GM10847 (cell line): Measurements from ENCODE around the gene PCSK4.

Source experiments
- POLR2A ChIP-seq: IDR thresholded peaks from 2 replicates; pipeline ENCODE4 v1.6.1; 2011; ENCODE audit not compliant: insufficient read length; ENCODE audit errors: extremely low read depth

The PCSK4 gene

DNA sequence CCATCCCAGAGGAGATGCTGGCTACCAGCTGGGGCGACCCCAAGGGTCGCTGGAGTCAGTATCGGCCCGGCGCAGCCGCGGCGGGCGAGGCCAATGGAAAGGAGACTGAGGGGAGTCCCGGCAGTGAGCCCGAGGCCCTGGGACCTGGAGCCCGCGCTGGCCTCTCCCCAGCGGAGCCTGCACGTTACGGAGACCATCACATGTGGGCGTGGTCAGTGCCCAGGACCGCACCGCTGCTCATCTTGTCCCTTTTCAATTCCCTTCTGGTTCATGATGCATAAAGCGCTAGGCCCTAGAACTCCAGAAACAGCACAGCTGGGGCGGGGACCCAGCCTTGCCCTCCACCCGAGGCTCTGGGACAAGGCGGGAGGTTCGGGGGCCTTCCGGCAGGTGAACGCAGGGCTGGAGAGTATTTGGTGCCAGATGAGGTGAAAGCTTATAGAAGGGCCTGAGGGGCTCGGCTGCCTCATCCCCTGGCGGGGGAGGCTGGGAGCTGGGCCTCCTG is 19.1 kb downstream of the PCSK4 start:
- no peak for TF ChIP-seq POLR2A

DNA sequence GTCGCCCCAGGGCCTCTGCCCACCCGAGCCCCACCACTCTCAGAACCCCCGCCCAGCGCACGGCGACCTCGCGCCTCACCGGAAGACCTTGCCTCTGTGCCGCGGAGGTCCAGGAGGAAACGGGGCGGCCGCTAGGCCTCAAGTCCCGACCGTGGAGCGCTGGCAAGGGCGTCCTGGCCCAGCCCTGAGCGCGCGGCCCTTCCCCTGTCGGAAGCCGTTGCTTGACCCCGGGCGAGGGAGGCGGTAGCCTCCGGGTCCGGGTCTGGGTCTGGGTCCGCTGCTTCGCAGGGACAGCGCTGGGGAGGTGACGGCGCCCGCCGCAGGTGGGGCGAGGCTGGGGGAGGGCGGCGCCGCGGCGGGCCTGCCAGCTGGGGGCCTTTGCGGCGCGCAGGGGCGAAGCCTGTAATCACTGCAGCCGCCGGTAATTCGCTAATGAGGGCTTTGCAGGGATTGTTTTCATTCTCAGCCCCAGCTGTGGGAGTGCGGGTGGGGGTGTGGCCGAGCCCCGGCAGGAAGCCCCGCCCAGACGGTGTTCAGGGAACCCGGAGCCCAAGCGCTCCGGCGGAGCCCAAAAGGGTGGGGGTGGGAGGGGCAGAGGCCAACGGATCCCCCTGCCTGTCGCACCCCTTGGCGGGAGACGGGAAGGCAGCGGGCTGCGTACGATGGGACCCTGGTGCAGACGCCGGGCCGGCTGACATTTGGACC is 19.7 kb downstream of the PCSK4 start:
- TF ChIP-seq POLR2A, result no peak

DNA sequence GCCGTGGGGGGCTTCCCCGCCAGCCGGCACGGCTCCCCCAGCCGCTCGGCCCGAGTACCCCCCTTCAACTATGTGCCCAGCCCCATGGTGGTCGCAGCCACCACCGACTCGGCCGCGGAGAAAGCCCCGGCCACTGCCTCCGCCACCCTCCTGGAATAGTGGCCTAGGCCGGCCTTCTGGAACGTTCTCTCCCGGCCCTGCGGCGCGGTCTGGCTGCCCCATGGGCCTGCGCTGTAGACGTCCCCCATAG is 20.2 kb downstream of the PCSK4 start:
- no peak for TF ChIP-seq POLR2A

DNA sequence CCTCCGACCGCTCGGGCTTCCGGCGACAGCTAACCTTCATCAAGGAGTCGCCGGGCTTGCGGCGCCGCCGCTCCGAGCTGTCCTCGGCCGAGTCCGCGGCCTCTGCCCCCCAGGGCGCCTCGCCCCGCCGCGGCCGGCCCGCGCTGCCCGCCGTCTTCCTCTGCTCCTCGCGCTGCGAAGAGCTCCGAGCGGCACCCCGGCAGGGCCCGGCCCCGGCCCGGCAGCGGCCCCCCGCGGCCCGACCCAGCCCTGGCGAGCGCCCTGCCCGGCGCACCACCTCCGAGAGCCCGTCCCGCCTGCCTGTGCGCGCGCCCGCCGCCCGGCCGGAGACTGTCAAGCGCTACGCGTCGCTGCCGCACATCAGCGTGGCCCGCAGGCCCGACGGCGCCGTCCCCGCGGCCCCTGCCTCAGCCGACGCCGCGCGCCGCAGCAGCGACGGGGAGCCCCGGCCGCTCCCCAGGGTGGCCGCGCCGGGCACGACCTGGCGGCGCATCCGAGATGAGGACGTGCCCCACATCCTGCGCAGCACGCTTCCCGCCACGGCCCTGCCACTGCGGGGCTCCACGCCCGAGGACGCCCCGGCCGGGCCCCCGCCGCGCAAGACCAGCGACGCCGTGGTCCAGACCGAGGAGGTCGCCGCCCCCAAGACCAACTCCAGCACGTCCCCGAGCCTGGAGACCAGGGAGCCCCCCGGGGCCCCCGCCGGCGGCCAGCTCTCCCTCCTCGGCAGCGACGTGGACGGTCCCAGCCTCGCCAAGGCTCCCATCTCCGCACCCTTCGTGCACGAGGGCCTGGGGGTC is 20.7 kb downstream of the PCSK4 start:
- TF ChIP-seq POLR2A, result no peak

DNA sequence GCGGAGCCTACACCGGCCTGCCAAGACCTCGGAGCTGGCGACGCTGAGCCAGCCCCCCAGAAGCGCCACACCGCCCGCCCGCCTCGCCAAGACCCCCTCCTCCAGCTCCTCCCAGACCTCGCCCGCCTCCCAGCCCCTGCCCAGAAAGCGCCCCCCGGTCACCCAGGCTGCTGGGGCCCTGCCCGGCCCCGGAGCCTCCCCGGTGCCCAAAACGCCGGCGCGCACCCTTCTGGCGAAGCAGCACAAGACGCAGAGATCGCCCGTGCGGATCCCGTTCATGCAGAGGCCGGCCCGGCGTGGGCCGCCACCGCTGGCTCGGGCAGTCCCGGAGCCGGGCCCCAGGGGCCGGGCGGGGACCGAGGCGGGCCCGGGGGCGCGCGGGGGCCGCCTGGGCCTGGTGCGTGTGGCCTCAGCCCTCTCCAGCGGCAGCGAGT is 21.3 kb downstream of the PCSK4 start:
- no peak for TF ChIP-seq POLR2A

DNA sequence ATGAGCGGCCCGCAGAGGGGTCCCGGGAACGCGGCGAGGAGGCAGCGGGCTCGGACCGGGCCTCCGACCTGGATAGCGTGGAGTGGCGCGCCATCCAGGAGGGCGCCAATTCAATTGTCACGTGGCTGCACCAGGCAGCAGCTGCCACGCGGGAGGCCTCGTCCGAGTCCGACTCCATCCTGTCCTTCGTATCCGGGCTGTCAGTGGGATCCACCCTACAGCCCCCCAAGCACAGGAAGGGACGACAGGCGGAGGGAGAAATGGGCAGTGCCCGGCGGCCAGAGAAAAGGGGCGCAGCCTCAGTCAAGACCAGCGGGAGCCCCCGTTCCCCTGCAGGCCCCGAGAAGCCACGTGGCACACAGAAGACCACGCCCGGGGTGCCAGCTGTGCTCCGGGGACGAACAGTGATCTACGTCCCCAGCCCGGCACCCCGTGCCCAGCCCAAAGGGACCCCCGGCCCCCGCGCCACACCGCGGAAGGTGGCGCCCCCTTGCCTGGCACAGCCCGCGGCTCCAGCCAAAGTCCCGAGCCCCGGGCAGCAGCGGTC is 21.8 kb downstream of the PCSK4 start:
- no peak for TF ChIP-seq POLR2A

DNA sequence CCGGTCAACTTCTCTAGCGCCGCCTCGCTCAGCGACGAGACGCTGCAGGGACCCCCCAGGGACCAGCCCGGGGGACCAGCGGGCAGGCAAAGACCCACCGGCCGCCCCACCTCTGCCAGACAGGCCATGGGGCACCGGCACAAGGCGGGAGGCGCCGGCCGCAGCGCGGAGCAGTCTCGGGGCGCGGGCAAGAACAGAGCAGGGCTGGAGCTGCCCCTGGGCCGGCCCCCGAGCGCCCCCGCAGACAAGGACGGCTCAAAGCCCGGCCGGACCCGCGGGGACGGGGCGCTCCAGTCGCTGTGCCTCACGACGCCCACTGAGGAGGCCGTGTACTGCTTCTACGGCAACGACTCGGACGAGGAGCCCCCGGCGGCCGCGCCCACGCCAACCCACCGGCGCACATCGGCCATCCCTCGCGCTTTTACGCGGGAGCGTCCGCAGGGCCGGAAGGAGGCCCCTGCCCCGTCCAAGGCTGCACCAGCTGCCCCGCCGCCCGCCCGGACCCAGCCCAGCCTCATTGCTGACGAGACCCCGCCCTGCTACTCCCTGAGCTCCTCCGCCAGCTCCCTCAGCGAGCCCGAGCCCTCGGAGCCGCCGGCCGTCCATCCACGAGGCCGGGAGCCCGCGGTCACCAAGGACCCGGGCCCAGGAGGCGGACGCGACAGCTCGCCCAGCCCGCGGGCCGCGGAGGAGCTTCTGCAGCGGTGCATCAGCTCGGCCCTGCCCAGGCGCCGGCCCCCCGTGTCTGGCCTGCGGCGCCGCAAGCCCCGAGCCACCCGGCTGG is 22.5 kb downstream of the PCSK4 start:
- no peak for TF ChIP-seq POLR2A

DNA sequence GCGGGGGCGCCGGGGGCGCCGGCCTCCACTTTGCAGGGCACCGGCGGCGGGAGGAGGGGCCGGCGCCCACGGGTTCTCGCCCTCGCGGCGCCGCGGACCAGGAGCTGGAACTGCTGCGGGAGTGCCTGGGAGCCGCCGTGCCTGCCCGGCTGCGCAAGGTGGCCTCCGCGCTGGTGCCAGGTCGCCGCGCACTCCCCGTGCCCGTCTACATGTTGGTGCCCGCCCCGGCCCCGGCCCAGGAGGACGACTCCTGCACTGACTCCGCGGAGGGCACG is 23.0 kb downstream of the PCSK4 start:
- TF ChIP-seq POLR2A, result no peak

DNA sequence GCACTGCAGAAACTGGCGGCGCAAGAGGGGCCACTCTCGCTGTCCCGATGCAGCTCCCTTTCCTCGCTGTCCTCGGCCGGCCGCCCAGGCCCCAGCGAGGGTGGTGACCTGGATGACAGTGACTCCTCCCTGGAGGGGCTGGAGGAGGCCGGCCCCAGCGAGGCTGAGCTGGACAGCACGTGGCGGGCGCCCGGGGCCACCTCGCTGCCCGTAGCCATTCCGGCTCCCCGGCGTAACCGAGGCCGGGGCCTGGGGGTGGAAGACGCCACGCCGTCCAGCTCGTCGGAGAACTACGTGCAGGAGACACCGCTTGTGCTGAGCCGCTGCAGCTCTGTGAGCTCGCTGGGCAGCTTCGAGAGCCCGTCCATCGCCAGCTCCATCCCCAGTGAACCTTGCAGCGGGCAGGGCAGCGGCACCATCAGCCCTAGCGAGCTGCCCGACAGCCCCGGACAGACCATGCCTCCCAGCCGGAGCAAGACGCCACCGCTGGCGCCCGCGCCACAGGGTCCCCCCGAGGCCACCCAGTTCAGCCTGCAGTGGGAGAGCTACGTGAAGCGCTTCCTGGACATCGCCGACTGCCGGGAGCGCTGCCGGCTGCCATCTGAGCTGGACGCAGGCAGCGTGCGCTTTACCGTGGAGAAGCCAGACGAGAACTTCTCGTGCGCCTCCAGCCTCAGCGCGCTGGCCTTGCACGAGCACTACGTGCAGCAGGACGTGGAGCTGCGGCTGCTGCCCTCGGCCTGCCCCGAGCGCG is 23.5 kb downstream of the PCSK4 start:
- TF ChIP-seq POLR2A, result no peak

DNA sequence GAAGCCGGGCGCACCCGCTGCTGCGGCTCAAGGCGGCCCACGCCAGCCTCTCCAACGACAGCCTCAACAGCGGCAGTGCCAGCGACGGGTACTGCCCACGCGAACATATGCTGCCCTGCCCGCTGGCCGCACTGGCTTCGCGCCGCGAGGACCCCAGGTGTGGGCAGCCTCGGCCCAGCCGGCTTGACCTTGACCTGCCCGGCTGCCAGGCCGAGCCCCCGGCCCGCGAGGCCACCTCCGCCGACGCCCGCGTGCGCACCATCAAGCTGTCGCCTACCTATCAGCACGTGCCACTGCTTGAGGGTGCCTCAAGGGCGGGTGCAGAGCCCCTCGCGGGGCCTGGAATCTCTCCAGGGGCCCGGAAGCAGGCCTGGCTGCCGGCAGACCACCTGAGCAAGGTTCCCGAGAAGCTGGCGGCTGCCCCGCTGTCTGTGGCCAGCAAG is 24.1 kb downstream of the PCSK4 start:
- TF ChIP-seq POLR2A, result no peak

DNA sequence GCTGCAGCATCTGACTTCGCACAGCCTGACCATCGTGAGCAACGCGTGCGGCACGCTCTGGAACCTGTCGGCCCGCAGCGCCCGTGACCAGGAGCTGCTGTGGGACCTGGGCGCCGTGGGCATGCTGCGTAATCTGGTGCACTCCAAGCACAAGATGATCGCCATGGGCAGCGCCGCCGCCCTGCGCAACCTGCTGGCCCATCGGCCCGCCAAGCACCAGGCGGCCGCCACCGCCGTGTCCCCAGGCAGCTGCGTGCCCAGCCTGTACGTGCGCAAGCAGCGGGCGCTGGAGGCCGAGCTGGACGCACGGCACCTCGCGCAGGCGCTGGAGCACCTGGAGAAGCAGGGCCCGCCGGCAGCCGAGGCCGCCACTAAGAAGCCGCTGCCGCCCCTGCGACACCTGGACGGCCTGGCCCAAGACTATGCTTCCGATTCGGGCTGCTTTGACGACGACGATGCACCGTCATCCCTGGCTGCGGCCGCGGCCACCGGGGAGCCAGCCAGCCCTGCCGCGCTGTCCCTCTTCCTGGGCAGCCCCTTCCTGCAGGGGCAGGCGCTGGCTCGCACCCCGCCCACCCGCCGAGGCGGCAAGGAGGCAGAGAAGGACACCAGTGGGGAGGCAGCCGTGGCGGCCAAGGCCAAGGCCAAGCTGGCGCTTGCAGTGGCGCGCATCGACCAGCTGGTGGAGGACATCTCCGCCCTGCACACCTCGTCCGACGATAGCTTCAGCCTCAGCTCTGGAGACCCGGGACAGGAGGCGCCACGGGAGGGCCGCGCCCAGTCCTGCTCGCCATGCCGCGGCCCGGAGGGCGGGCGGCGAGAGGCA is 24.7 kb downstream of the PCSK4 start:
- no peak for TF ChIP-seq POLR2A

DNA sequence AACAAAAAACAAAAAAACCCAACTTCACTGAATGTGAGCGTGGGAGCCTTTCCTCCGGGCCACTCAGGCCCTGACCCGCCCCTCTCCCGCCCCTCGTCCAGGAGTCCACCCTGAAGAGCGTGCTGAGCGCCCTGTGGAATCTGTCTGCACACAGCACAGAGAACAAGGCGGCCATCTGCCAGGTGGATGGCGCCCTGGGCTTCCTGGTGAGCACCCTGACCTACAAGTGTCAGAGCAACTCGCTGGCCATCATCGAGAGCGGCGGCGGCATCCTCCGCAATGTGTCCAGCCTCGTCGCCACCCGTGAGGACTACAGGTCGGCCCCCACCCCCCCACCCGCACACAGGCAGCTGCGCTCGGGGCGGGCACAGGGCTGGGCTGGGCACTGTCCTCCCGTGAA is 28.3 kb downstream of the PCSK4 start:
- no peak for TF ChIP-seq POLR2A

DNA sequence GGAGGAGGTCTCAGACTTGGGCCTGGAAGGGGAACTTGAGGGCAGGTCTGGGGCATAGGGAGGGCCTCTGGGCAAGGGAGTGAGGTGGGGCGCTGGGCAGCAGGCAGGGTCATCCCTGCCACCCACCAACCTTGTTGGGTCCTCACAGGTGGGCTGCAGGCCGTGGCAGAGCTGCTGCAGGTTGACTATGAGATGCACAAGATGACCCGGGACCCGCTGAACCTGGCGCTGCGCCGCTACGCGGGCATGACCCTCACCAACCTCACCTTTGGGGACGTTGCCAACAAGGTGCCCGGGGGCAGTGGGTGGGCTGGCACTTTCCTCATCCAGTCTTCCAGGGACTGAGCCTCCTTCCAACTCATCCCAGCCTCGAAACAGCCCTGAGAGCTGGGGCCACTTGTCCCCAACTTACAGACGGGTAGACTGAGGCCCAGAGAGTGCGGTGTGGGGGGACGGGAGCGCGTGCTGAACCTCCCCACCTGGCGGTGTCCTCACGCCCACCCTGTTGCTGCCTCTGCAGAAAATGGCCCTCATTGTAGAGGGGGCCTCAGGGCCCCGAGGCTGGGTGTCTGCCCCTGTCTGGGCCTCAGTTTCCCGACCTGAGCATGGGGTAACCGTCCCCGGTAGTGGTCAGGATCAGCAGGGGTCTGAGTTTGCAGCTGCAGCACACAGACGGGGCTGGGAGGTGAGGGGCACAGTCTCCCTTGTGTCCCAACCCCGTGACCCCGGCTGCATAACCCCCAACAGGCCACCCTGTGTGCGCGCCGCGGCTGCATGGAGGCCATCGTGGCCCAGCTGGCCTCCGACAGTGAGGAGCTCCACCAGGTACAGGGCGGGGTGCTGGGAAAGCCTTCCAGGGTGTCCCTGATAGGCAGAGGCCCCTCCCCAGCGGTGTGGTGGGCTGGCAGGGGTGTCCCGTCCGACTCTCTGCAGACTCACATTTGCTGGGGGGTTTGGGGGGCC is 29.8 kb downstream of the PCSK4 start:
- TF ChIP-seq POLR2A, result no peak
